Activated effector memory CD4-positive, alpha-beta T cell treated with anti-CD3 and anti-CD28 coated beads, Interleukin-2, amount 50 U/mL, for 16 hours (primary cell): ENCODE data around the gene SLC36A2.
"Not testable (repeated sequence)": the region's sequence is repeated elsewhere in the genome, so short reads cannot be mapped to it uniquely, and the experiment has no call there.

Experiments used
- DNase-seq: peaks from one replicate; pipeline ENCODE4 v3.0.0-alpha.2; 2020

The SLC36A2 gene

DNA sequence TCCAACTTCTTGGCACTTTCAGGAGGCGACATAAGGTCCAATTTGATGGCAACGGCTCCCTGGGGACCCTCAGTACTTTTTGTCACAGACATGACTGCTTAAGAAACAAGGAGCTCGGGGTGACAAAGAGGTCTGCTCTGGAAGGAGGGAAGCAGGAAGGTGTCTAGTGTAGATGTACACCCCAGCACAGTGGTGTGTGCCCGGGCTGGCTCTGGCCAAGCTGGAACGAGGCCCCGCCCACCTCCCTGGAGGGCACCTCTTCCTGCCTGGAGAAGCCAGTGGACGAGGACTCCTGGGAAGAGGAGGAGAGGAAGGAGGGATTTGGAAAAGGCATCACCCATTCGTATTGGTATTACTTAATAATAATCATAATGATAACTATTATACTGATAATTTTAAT lies at the start of gene SLC36A2:
TSS of gene SLC36A2 (minus strand) at position 191 of the 400 bp plus-strand sequence. CDS start at position 92, 99 bp downstream.
- no peak for DNase-seq

DNA sequence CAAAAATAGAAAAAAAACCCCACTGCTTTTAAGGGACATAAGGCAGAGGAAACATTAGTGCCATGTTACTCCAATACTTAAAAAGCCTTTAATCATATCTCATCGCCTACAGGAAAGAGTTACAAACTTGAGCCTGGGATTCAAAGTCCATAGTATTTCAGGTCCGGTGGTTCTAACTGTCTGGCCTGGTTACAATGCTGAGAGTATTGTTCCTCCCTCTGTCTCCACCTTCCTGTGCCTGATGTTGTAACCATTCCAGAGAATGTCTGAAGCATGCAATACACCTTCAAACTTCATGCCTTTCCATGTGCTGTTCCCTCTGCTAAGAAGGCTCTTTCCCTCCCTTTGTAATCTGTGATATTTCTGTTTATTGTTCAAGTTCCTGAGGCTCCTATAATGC lies 41.6 kb upstream of the SLC36A2 start:
- DNase-seq, result no peak

DNA sequence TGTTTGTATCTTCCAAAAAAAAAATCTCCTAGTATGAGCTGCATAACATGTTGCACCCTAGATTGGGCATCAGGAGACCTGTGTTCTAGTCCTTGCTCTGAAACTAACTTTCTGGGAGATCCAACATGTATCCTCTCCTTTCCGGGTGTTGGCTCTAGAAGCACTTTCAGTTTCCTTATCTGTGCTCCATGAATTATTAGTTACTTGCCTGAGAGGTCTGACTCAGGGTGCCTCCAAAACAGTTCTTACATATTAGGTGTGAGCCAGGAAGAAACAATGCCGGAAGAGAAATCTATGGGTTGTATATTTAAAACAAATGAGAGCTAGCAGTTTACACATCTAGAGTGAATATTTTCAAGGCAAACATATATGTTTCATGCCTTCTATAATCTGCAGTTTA lies 36.7 kb upstream of the SLC36A2 start:
- no peak for DNase-seq

DNA sequence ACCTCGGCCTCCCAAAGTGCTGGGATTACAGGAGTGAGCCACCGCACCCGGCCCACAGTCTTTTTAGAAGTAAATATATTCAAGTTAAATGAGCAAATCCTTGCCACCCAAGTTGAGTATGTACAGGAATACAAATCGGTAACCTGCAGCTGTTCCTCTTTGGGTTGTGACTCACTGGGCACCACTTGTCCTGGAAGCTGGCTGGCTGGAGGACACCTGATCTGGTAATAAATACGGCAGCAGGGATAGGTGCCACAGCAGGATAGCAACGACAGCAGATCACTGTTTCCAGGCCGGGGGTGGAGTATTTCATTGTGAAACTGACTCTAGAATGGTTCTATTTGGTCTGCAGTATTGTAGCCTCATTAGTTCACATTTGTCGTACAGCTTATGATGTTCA lies 35.7 kb upstream of the SLC36A2 start:
- no peak for DNase-seq

DNA sequence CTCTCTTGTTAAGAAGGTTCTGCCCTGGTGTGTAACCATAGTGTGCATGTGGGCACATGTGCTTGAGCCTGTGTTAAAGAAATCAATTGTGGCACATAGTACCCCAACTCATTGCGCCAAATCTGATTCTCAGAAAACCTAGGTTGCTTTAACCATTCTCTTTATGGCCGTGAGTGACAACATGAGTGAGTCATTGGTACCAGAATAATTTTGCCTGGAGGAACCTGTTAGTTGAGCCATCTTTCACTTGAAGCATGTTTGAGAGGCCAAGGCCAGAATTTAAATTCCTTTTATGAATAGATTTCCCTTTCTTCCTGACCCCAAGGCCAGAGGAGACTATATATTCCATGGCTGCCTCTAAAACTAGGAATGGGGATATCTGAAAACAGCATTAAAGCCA lies 35.2 kb upstream of the SLC36A2 start:
- DNase-seq, result no peak

DNA sequence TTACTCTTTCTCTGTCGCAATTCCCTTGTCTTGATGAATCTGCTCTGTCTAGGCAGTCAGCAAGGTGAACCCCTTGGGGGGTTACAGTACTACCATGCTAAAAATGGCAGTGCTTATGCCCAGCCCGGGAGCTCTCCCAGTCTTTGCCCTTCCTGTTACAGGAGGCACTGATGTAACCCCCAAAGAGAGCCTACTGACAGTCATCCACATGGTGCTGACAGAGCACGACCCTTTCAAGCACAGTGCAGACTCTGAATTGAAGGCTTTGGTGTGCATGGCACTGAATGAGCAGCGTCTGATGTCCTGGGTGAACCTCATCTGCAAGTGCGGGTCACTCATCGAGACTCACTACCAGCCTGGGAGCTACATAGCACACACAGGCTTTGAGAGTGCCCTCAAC lies 34.5 kb upstream of the SLC36A2 start:
- DNase-seq, result no peak

DNA sequence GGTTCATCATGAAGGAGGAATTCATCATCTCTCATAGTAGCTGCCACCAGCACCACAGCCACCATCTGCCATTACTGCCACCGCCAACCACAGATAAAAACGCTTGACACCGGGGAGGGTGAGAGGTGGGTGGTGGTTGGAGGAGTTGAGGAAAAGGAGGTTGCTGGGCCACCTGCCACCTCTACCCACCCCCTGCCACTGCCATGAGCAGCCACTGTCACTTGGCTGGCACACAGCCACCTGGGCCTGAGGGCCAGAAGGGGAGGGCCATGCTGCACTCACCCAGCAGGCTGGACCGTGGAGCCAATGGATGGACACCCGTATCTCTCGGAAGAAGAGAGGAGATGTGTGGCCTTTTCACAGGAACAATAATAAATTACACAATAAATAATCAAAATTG lies 31.3 kb upstream of the SLC36A2 start:
- DNase-seq, result no peak

DNA sequence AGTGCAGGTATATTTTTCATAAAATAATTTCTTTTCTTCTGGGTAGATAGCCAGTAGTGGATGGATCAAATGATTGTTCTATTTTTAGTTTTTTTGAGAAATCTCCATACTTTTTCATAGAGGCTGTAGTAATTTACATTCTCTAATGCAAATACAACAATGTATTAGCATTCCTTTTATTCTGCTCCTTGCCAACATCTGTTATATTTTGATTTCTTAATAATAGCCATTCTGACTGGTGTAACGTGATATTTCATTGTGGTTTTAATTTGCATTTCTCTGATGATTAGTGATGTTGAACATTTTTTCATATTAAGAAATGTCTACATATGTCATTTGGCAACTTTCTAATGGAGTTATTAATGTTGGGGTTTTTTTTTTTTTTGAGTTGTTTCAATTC lies 27.2 kb upstream of the SLC36A2 start:
- no peak for DNase-seq

DNA sequence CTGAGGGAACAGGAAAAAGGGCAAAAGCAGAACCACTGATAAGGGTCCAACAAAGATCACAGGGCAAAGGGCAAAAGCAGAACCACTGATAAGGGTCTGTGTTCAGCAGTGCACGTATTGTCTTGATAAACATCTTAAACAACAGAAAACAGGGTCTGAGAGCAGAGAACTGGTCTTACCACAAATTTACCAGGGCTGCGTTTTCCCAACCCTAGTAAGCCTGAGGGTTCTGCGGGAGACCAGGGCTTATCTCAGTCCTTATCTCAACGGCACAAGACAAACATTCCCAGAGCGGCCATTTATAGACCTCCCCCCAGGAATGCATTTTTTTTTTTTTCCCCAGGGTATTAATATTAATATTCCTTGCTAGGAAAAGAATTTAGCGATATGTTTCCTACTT lies 19.7 kb upstream of the SLC36A2 start:
- not testable (repeated sequence) for DNase-seq

DNA sequence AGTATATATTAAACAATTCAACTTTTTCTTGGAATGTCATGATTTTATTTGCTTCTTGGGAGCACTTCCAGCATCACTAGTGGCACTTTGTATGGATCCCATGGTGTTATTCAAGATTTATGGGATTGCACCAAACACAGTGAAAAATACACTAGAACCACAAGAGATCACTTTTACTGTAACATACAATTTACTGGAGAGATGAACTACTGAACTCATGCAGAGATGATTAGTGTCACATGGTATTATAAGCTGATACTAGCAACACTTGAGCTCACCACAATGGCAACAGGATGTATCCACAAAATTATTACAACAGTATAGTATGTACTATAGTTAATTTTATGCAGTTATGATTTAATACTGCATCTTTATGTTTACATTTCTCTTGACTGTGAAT lies 16.3 kb upstream of the SLC36A2 start:
- no peak for DNase-seq

DNA sequence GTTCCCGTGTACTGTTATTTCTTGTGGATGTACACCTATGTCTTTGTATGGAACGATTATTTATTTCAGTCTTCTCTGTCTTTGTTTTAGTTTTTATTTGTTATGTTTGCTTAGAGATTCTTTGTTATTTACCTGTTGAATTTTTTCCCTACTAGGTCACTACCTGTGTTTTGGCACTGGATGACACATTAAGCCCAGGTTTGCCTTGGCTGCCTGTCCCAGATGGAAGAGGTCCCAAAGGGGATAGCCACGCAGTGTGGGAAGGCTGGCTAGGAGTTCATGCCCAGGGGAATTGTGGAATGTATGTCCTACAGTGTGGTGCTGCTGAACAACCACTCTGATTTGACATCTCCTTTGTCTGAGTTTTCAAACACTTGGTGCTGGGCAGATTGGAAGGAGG lies 15.6 kb upstream of the SLC36A2 start:
- DNase-seq, result no peak

DNA sequence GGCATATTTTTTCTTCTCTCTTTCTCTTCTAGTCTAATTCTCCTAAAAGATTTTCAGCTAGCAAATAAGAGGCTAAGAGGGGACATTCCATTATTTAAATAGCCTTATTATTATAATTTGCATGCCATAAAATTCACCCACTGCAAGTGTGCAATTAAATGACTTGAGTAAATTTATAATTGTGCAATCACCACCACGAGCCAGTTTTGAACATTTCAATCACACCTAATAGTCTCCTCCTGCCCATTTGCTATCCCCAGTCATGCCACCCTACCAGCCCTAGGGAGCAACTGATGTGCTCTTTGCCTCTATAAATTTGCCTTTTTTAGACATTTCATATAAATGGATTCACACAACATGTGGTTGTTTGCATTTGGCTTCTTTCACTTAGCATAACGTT lies 12.0 kb upstream of the SLC36A2 start:
- DNase-seq, result no peak

DNA sequence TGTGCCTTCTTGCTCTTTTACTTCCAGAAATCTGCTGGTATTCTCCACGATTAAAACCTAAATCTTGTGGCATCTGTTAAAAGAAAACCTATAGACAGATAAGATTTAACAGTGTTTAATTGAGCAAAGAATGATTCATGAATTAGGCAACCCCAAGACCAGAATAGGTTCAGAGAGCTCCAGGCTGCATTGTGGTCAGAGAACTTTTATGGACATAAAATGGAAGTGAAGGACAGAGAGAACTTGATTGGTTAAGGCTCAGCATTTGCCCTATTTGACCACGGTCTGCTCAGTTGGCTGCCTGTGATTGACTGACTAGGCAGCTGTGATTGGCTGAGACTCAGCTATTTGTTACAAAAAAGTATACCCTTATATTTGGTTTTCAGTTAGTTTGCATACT lies 10.4 kb upstream of the SLC36A2 start:
- no peak for DNase-seq

DNA sequence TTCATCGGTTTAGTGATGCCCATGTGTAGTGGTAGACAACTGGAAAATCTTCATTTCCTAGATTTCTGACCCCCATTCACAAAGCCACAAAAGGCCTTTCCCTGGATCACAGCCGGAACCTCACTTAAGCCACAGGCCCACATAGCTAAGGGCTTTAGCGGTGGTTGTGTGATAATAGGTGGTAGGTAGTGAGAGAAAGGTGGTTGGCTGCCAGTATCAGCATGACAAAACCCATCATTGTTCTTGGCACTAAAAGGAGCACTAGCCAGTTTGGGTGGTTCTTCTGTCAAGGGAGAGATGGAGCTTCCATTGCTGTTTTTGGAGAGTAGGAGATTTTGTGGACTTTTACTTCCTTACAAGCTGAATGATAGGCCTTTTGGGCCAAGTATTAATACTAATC lies 9.7 kb upstream of the SLC36A2 start:
- DNase-seq, result no peak

DNA sequence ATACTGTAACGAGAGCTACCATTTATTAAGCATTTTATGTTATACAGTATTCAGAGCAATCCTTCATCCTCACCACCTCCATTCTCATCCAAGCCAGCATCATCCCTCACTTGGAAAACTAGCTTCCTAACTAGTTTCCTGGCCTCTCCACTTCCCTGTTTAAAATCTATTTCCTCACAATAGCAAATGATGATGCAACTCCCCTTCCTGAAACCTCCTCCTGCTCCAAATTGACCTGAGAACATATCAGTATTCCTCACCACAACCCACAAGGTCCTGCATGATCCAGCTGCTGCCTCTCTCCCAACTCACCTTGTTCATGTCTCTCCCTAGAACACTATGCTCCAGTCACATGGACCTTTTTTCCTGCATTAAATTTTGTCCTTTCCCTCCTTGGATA lies 4.3 kb upstream of the SLC36A2 start:
- DNase-seq, result no peak

DNA sequence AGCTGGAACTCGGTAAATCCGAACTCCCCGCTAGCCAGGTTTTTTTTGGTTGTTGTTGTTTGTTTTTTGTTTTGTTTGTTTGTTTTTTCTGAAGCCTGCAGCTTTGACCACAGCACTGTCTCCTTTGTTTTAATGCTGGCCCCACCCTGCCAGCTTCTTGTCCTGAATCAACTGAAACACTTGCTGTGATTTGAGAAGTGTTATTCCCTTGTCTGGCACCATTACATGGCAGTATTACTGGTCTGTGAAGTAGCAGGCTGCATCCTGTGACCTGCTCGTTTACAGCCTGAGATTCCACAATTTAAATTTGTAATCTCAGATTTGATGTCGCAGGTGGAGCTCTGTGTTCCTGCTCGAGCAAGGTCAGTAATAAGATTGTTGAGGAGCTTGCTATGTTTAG lies 1.4 kb upstream of the SLC36A2 start:
- DNase-seq, result no peak

DNA sequence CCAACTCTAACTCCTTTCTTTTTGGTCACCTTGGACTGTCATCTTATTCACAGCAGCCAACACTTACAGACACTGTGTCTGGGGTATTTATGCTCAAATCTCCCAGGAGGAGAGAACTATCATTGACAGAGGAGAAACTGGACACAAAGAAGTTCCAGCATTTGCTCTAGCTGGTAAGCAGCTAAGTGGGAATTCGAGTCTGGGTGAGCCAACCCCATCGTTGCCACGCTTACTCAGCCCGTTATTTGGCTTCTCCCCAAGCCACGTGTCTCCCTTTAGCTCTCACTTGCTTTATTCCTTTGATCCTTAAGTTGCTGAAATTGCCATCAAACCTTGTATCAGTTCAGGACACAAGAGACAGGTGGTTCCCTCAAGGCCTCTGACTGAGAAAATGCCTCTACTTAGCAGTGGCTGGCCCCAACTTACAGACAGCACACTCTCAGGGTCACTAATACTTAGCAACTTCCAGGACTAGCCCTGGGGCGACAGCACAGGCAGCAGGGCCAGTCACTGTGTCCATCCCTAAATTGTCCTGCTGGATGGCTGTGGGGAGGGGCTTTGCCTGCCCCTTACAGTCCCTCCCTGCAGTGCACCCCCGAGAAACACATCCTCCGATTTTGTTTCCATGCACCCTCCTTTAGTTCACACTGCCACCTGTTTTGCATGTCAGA lies 1.4 kb downstream of the SLC36A2 start:
- DNase-seq, result no peak

DNA sequence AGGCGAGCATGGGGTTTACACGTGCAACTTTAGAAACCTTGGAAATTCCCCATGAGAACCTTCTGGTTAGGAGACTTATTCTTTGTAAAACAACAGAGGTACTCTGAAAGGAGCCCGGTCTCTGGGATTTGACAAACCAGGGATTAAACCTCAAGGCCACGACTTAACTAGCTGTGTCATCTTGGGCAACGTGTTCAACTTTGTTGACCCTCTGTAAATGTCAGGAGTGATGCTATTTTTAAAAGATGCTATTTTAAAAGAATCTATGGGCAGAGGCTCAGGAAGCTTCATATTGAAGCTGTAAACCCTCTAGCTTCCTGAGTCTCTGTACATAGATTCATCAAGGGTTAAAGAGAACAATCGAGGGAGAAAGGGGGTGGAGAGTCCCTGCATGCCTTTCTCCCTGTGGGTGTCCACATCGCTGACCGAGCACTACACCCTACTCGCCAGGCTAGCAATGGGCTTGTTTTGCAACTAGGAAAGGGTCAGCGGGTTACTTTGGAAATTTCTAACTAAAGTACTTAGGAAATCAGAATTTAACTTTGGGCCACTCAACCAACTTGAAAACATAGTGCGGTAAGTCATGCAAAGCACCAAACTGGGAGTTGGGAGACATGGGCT lies 2.1 kb downstream of the SLC36A2 start:
- DNase-seq, result no peak

DNA sequence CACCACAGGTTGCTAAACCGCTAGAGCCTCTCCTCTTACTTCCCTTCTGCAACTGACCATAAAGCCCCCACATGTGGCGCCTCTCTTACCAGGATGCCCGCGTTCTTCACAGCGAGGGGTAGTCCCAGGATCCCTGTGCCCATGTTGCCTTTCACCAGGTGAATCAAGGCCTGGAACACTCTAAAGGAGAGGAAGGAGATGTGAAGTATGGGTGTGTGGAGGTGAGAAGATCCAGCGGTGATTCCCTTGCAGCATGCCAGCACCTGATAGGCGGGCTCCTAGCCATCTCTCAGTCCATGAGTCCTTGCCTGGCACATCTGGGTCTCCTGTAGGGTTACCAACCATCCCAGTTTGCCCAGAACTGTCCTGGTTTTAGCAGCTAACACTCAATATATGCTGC lies 3.3 kb downstream of the SLC36A2 start:
- no peak for DNase-seq

DNA sequence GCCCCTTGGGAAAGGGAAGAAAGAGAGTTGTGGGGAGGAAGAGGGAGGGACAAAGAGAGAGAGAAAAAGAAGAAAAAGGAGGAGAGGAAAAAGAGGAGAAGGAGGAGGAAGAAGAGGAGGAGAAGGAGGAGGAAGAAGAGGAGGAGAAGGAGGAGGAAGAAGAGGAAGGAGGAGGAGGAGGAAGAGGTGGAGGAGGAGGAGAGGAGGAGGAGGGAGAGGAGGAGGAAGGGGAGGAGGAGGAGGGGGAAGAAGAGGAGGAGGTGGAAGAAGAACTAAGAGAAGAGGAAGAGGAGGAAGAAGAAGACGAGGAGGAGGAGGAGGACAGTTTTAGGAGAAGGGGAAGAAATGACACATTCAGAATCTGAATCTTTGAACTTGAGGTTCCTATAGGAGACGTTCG lies 7.4 kb downstream of the SLC36A2 start:
- DNase-seq, result no peak

DNA sequence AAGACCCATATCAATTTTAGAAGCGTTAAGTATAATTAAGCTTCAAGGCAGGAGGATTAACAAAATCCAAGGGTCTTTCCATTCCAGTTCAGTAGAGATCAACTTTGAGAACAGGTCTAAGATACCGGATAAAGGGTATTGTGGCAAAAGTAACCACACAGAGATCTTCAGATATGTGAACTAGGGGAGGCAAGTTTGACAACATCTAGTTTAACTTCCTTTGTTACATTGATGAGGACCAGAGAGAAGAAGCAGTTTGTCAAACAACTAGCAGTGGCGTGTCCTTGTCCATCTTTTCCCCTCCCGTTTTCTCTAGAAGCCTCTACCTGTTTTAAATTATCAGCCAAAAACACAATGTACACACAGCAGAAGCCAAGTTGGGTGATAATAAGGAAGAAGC lies 8.6 kb downstream of the SLC36A2 start:
- no peak for DNase-seq

DNA sequence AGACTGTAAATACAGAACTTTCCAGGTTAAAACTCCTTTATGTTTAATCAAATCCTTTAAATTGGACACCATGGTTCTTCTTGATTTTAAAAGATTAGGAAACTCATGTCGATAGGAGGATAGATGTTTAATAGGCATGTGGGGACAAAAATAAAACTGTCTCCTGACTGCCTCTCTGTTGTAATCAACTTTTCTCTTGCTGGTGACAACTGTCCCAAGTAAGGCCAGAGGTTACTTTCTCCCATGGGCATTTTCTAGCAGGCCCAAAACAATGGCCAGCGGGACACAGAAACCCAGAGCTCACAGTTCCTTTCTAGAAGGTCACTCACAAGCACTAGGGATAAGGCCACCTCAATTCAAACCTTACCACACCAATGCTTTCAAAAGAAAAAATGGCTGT lies 14.5 kb downstream of the SLC36A2 start:
- no peak for DNase-seq

DNA sequence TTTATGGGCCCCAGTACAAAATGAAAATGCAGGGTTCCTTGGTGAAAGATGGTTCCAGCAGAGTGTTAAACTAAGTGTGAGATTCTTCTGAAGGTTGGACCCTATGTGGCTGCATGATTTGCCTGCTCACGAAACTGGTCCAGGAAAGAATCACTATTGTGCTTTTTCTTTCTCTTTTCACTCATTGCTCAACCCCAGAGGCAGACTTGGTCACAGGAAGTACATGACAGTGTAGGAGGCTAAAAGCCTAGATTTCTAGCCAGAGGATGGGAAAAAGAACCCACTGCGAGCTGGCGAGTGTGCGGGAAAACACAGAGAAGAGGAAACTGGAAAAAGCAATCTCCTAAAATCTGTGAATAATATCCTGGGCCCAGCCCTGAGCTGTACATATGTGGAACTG lies 18.6 kb downstream of the SLC36A2 start:
- no peak for DNase-seq

DNA sequence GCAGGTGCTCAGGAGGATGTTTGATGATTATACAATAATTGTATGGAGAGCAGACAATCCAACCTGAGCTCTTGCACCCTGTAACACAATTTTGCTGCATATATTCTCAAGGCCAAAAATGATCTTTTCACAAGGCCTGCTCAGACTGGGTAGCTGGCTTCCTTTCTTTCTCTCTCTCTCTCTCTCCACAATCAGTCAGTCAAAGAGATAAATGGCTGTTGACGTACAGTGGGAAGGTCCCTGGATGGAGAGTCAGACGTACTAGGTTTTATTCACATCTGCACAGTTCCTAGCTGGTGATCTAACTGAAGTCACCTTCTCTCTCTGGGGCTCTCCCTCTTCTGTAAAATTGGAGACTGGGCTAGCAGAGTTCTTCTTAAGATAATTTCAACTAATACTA lies 19.8 kb downstream of the SLC36A2 start:
- DNase-seq, result no peak

DNA sequence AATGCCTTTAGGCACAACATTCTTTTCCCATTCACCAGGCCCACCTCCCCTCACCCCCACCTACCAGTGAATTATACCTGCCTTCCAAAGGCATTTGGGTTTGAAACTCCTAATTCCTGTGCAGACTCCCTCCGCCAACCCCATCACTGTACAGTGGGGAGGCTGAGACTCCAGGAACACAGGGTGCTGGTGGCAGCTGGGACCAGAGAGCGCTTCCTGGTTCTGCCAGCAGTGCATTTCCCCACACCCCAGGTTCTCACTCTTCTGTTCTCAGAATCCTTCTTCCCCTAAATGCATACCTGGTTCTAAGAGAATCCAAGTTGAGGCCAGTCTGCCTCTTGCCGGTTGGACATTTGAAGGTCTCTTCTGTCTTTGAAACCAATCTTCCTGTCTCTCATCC lies 21.1 kb downstream of the SLC36A2 start:
- no peak for DNase-seq
